Measurements from ENCODE around the gene C11orf97.
A peak's percentile ranks its signal among the peaks of the same experiment; 100 is the strongest.

DNA sequence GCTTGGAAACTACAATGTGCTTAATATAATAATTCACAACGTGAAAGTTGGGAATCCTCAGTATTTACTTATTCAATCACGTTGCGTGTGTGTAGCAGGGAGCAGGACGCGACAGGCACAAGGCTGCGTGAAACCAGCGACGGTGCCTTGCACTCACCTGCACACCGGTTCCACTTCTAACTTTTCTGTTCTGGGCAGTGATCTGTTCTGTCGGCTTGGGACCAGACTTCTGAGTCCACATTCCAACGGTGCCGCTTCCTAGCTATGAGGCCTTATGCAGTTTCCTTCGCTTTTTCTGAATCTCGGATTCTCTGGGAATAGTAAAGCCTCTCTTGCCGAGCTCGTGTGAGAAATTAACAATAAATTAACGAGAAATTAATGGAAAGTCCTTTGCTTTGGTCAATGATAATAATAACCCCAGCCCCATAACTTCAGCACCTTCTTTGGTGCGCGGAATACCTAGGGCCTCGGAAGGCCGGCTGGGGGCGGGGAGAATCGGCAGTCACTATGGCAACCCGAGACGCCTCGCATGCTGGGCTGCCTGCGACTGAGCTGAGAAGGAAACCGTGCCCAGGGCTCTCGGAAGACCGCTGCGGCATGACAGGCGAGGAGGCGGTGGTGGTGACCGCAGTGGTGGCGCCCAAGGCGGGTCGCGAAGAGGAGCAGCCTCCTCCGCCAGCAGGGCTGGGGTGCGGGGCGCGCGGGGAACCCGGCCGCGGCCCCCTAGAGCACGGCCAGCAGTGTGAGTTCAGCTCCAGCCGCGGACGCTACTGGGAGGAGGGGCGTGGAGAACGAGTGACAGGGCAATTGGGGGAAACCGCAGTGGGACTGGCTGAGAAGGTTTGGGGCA is at the start of gene C11orf97:
- TF ChIP-seq ETV6 (IDR thresholded peaks at IDR 0.05; ENCODE audit: borderline replicate concordance in 1 of 2, low read depth in 2 of 2, low read length in 1 of 2) (no peak), ETV6 (CRISPR knock-in tag; IDR thresholded peaks at IDR 0.05; ENCODE audit: borderline replicate concordance) (no peak), POLR2A (conservative IDR thresholded peaks at IDR 0.05) (no peak), RB1 (IDR thresholded peaks at IDR 0.05; ENCODE audit: low read depth) (no peak), CREB1 (IDR thresholded peaks at IDR 0.05) (no peak), CREB1 (CRISPR knock-in tag; IDR thresholded peaks at IDR 0.05) (no peak), RFX1 (IDR thresholded peaks at IDR 0.05) (peak; percentile 82)
- TF ChIP-seq, protein P1, sequence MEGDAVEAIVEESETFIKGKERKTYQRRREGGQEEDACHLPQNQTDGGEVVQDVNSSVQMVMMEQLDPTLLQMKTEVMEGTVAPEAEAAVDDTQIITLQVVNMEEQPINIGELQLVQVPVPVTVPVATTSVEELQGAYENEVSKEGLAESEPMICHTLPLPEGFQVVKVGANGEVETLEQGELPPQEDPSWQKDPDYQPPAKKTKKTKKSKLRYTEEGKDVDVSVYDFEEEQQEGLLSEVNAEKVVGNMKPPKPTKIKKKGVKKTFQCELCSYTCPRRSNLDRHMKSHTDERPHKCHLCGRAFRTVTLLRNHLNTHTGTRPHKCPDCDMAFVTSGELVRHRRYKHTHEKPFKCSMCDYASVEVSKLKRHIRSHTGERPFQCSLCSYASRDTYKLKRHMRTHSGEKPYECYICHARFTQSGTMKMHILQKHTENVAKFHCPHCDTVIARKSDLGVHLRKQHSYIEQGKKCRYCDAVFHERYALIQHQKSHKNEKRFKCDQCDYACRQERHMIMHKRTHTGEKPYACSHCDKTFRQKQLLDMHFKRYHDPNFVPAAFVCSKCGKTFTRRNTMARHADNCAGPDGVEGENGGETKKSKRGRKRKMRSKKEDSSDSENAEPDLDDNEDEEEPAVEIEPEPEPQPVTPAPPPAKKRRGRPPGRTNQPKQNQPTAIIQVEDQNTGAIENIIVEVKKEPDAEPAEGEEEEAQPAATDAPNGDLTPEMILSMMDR (IDR thresholded peaks at IDR 0.05 in 2 of 3, conservative IDR thresholded peaks at IDR 0.05 in 1 of 3; ENCODE audit: insufficient read depth in 2 of 3, low read depth in 1 of 3, low read length in 3 of 3), result no peak
